ENCODE data around the gene CCDC171. TPM values are rescaled to one million over a fixed set of nuclear protein-coding genes. Genes with fewer than 3 reads are reported as not detected.

Gene CCDC171
- polyA plus RNA-seq, 3 donors, result 0.08 to 0.17 (median 0.10) TPM

DNA sequence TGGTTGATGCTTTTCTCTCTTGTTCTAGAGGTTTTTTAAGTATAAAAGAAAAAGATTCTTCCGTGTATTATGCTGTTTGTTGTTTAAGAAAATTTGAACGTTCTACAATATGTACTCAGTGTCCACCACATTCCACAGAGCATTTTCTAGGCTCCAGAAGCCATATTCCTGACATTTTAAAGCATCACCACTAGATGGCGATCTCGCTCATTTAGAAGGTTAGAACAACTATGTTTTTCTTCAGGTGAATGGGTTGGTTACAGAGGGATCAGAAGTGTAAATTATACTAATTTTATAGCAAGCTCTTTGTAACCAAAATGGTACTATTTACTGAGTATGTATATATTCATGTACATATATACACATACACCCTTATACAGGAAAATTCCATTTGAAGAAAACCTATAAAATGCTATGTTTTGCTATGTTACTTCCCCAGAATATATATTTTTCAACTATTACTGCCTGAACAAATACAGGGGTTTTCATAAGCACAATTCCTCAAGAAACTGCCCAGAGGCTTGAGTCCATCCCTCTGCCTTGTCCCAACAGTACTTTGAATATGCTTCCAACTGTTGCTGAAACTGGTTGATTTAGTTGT lies 284.3 kb downstream of the CCDC171 start:
- peak; percentile 5 to 18 (median 12) for DNase-seq
- H4K20me1 ChIP-seq (ENCODE audit: insufficient read depth, low read length), result no peaks in the 10 kb centered on the region
- H3K79me2 ChIP-seq (ENCODE audit: insufficient read depth, low read length), result no peaks in the 10 kb centered on the region
- no CpG with 5 or more reads among the region's 4 CpGs for WGBS (ENCODE audit: insufficient coverage)
- H3K27ac ChIP-seq (ENCODE audit: low read depth in 1 of 2, low read length in 2 of 2), result no peak overlapping the region
- Mint-ChIP-seq H3K4me3 (no peak overlapping the region), H3K36me3 (no peaks in the 10 kb centered on the region), H3K4me1 (no peaks in the 10 kb centered on the region), H3K27me3 (ENCODE audit: low read depth in 3 of 3) (peaks cover 0 to 1% (median 0%) of the 10 kb centered on the region in 3 donors), H3K9me3 (no peaks in the 10 kb centered on the region), H3K27ac (no peak overlapping the region)
- no peaks in the 10 kb centered on the region for H3K27me3 ChIP-seq (ENCODE audit: control insufficient read depth in 2 of 2, insufficient read depth in 2 of 2, low read length in 2 of 2)
- no peak overlapping the region for H3K4me2 ChIP-seq (replicated peaks; ENCODE audit: extremely low read depth, low read length, poor library complexity, severe bottlenecking)
- H3K9ac ChIP-seq (ENCODE audit: insufficient read depth, low read length, poor library complexity, severe bottlenecking), result no peak overlapping the region
- TF ChIP-seq, protein P1, sequence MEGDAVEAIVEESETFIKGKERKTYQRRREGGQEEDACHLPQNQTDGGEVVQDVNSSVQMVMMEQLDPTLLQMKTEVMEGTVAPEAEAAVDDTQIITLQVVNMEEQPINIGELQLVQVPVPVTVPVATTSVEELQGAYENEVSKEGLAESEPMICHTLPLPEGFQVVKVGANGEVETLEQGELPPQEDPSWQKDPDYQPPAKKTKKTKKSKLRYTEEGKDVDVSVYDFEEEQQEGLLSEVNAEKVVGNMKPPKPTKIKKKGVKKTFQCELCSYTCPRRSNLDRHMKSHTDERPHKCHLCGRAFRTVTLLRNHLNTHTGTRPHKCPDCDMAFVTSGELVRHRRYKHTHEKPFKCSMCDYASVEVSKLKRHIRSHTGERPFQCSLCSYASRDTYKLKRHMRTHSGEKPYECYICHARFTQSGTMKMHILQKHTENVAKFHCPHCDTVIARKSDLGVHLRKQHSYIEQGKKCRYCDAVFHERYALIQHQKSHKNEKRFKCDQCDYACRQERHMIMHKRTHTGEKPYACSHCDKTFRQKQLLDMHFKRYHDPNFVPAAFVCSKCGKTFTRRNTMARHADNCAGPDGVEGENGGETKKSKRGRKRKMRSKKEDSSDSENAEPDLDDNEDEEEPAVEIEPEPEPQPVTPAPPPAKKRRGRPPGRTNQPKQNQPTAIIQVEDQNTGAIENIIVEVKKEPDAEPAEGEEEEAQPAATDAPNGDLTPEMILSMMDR (IDR thresholded peaks at IDR 0.05), result peak; percentile 86
- H3K36me3 ChIP-seq (replicated peaks in 1 of 2; ENCODE audit: control insufficient read depth in 1 of 2, insufficient read depth in 2 of 2, low read length in 2 of 2), result no peaks in the 10 kb centered on the region
- no peaks in the 10 kb centered on the region for H3K4me1 ChIP-seq (ENCODE audit: control insufficient read depth in 1 of 2, insufficient read depth in 2 of 2, low read length in 2 of 2)
- no peak overlapping the region for H2AFZ ChIP-seq (ENCODE audit: insufficient read depth, low read depth, low read length, poor library complexity, severe bottlenecking)
- no peaks in the 10 kb centered on the region for H3K9me3 ChIP-seq (replicated peaks in 1 of 2; ENCODE audit: control insufficient read depth in 1 of 2, insufficient read depth in 1 of 2, low read length in 2 of 2)
- intact Hi-C loops (cut with micrococcal nuclease), result no loop called here
- H3K4me3 ChIP-seq (replicated peaks in 1 of 3; ENCODE audit: low read depth in 2 of 3, low read length in 3 of 3), result no peak overlapping the region

DNA sequence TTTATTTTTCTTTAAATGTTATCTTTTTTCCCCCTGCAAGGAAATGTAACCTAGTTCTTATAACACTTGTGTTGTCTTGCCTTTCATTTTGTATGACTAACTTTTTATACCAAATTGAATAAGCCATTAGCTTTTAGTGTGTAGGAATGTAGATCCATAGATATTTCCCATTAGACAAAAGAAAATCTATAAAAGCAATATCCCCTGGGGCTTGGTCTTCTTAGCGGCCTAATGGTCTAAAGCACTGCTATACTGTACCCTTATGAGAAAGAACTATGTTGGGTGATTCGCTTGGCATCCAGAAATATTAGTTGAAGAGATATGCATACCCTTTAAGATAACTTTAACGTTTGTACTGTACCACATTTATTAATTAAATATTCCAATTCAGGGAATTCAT lies 289.2 kb downstream of the CCDC171 start:
- Histone ChIP-seq H3K9ac (ENCODE audit: insufficient read depth, low read length, poor library complexity, severe bottlenecking) (no peak overlapping the region), H3K4me2 (replicated peaks; ENCODE audit: extremely low read depth, low read length, poor library complexity, severe bottlenecking) (no peak overlapping the region), H2AFZ (ENCODE audit: insufficient read depth, low read depth, low read length, poor library complexity, severe bottlenecking) (no peak overlapping the region), H3K27ac (ENCODE audit: low read depth in 1 of 2, low read length in 2 of 2) (no peak overlapping the region), H4K20me1 (ENCODE audit: insufficient read depth, low read length) (no peaks in the 10 kb centered on the region), H3K27me3 (ENCODE audit: control insufficient read depth in 2 of 2, insufficient read depth in 2 of 2, low read length in 2 of 2) (no peaks in the 10 kb centered on the region), H3K9me3 (replicated peaks in 1 of 2; ENCODE audit: control insufficient read depth in 1 of 2, insufficient read depth in 1 of 2, low read length in 2 of 2) (no peaks in the 10 kb centered on the region), H3K4me3 (replicated peaks in 1 of 3; ENCODE audit: low read depth in 2 of 3, low read length in 3 of 3) (no peak overlapping the region), H3K79me2 (ENCODE audit: insufficient read depth, low read length) (no peaks in the 10 kb centered on the region), H3K4me1 (ENCODE audit: control insufficient read depth in 1 of 2, insufficient read depth in 2 of 2, low read length in 2 of 2) (no peaks in the 10 kb centered on the region), H3K36me3 (replicated peaks in 1 of 2; ENCODE audit: control insufficient read depth in 1 of 2, insufficient read depth in 2 of 2, low read length in 2 of 2) (no peaks in the 10 kb centered on the region)
- Mint-ChIP-seq H3K27ac (no peak overlapping the region), H3K9me3 (no peaks in the 10 kb centered on the region), H3K4me3 (no peak overlapping the region), H3K4me1 (no peaks in the 10 kb centered on the region), H3K36me3 (no peaks in the 10 kb centered on the region), H3K27me3 (ENCODE audit: low read depth in 3 of 3) (no peaks in the 10 kb centered on the region)
- intact Hi-C loops (cut with micrococcal nuclease), result no loop called here
- no peak for DNase-seq
- no CpG with 5 or more reads among the region's 3 CpGs for WGBS (ENCODE audit: insufficient coverage)
- TF ChIP-seq, protein P1 (IDR thresholded peaks at IDR 0.05), result no peak

All from CD14-positive monocyte (primary cell).